B cell (primary cell): ENCODE data around the gene MTHFD1. TPM values are rescaled to one million over a fixed set of nuclear protein-coding genes. Genes with fewer than 3 reads are reported as not detected.

Experiments used
- ATAC-seq: fragments of 200-7000 bp; cut with Tn5 transposase; one replicate; pipeline ENCODE4 v1.10.0; 2021; ENCODE audit warnings: low read depth, mild to moderate bottlenecking, moderate number of reproducible peaks, moderate library complexity
- CTCF ChIA-PET: fragments of 350-600 bp; sonication (Branson Sonifier 250); formaldehyde crosslinking; loops from one replicate; lab custom pipeline; 2021; ENCODE audit warnings: antibody characterized with exemption, inconsistent platforms; lab: Charles Lee
- POLR2A ChIA-PET: fragments of 350-600 bp; sonication (Branson Sonifier 250); formaldehyde crosslinking; loops from one replicate; lab custom pipeline; 2021; ENCODE audit warnings: antibody characterized with exemption; lab: Charles Lee
- DNase-seq: peaks from one replicate; pipeline ENCODE4 v3.0.0; 2013
- H2AFZ ChIP-seq: 2 replicates; pipeline ENCODE4 v1.6.1; 2012; ENCODE audit warnings: mild to moderate bottlenecking, low read depth, low read length; ENCODE audit not compliant: insufficient read depth, poor library complexity, severe bottlenecking
- H3K27ac ChIP-seq, 2 donors: 1 replicate in 1 of 2; 2 replicates in 1 of 2; pipeline ENCODE4 v1.5.1; 2012 to 2013; ENCODE audit warnings: low read length in 2 of 2, mild to moderate bottlenecking in 2 of 2, moderate library complexity in 1 of 2
- H3K27me3 ChIP-seq, 4 experiments: fragments of 200-600 bp in 1 of 4; sonication (generic) in 1 of 4; replicated peaks in 1 of 4; 1 replicate in 2 of 4; 2 replicates in 2 of 4; pipeline versions ENCODE4 v1.6.1 to v1.7.0; 2013 to 2016; ENCODE audit warnings: low read length in 3 of 4, mild to moderate bottlenecking in 2 of 4, mixed read lengths in 1 of 4, moderate library complexity in 1 of 4; ENCODE audit not compliant: insufficient read depth in 4 of 4, control insufficient read depth in 3 of 4; ENCODE audit errors: control extremely low read depth in 1 of 4
- H3K36me3 ChIP-seq, 2 experiments: replicated peaks in 1 of 2; 1 replicate in 1 of 2; 2 replicates in 1 of 2; pipeline versions ENCODE4 v1.6.1 to v1.7.1; 2013; ENCODE audit warnings: low read length in 1 of 2; ENCODE audit not compliant: insufficient read depth in 2 of 2, control insufficient read depth in 1 of 2; ENCODE audit errors: control extremely low read depth in 1 of 2, extremely low read depth in 1 of 2
- H3K4me1 ChIP-seq, 2 donors: fragments of 200-600 bp in 1 of 2; sonication (generic) in 1 of 2; 1 replicate in 1 of 2; 2 replicates in 1 of 2; pipeline versions ENCODE4 v1.5.1 to v1.6.1; 2013 to 2017; ENCODE audit warnings: low read length in 2 of 2; ENCODE audit not compliant: control insufficient read depth in 2 of 2, insufficient read depth in 2 of 2
- H3K4me2 ChIP-seq: replicated peaks from 2 replicates; pipeline ENCODE3; 2012; ENCODE audit warnings: mild to moderate bottlenecking, low read depth, low read length; ENCODE audit not compliant: poor library complexity, severe bottlenecking
- H3K4me3 ChIP-seq, 5 experiments: fragments of 200-600 bp in 1 of 5; sonication (generic) in 1 of 5; 1 replicate in 3 of 5; 2 replicates in 2 of 5; pipeline versions ENCODE4 v1.5.1 to v1.7.0; 2011 to 2016; ENCODE audit warnings: low read length in 4 of 5, mild to moderate bottlenecking in 4 of 5, low read depth in 2 of 5, control low read depth in 1 of 5, moderate library complexity in 1 of 5; ENCODE audit not compliant: insufficient read depth in 1 of 5; ENCODE audit errors: control extremely low read depth in 1 of 5, extremely low read depth in 1 of 5
- H3K79me2 ChIP-seq: fragments of 200-600 bp; sonication (generic); one replicate; pipeline ENCODE4 v1.6.0; 2016; ENCODE audit warnings: low read length; ENCODE audit not compliant: control insufficient read depth, insufficient read depth
- H3K9ac ChIP-seq: fragments of 200-600 bp; sonication (generic); 2 replicates; pipeline ENCODE4 v1.6.1; 2017; ENCODE audit warnings: mild to moderate bottlenecking, low read length, moderate library complexity
- H3K9me3 ChIP-seq, 3 donors: one replicate each; pipeline versions ENCODE4 v1.6.1 to v1.7.1; 2013; ENCODE audit warnings: low read length in 2 of 3; ENCODE audit not compliant: control insufficient read depth in 2 of 3, insufficient read depth in 1 of 3; ENCODE audit errors: control extremely low read depth in 1 of 3
- H4K20me1 ChIP-seq: 2 replicates; pipeline ENCODE4 v1.6.0; 2012; ENCODE audit warnings: mild to moderate bottlenecking, low read length; ENCODE audit not compliant: insufficient read depth, control insufficient read depth, poor library complexity, severe bottlenecking
- H3K27ac Mint-ChIP-seq: one replicate; pipeline ENCODE4 v1.8.0; 2021; ENCODE audit warnings: mixed read lengths
- H3K27me3 Mint-ChIP-seq: one replicate; pipeline ENCODE4 v1.8.0; 2021; ENCODE audit warnings: mixed read lengths
- H3K4me1 Mint-ChIP-seq: one replicate; pipeline ENCODE4 v1.8.0; 2021; ENCODE audit warnings: mixed read lengths
- H3K4me3 Mint-ChIP-seq: one replicate; pipeline ENCODE4 v1.8.0; 2021; ENCODE audit warnings: mixed read lengths
- H3K9me3 Mint-ChIP-seq: one replicate; pipeline ENCODE4 v1.8.0; 2022; ENCODE audit warnings: mixed read lengths; ENCODE audit not compliant: insufficient read depth
- CTCF ChIP-seq: fragments of 200-600 bp; IDR thresholded peaks from one replicate; pipeline ENCODE4 v1.8.0; 2022; ENCODE audit warnings: antibody characterized with exemption, mild to moderate bottlenecking
- EZH2 ChIP-seq: IDR thresholded peaks from 2 replicates; pipeline ENCODE4 v1.6.1; 2012; ENCODE audit warnings: borderline replicate concordance, low read depth, mild to moderate bottlenecking, moderate library complexity, low read length; ENCODE audit not compliant: insufficient read depth, poor library complexity, severe bottlenecking
- WGBS: methylation state at CpG from one replicate; pipeline ENCODE4 v1.1.5; 2013; ENCODE audit warnings: missing lambda C conversion rate; ENCODE audit not compliant: insufficient coverage; 5-methylcytosine and 5-hydroxymethylcytosine counted together
- intact Hi-C: fragments of 100-400 bp; cut with micrococcal nuclease; formaldehyde crosslinking; loops from one replicate; pipeline ENCODE4 v1.10.0; 2022
- polyA plus RNA-seq: library from polyadenylated mRNA; depleted of rRNA; stranded (reverse); fragments of >200 nt; gene quantifications from 2 replicates; pipeline ENCODE4 v1.2.3, GENCODE V29; 2012
- total RNA-seq, 2 donors: library from RNA; stranded (reverse); fragments of 120-200 nt in 1 of 2; gene quantifications; 1 replicate in 1 of 2; 2 replicates in 1 of 2; pipeline versions ENCODE4 v1.2.3 to v1.2.4, GENCODE V29; 2013 to 2022

The MTHFD1 gene
- total and polyA plus RNA-seq, 2 donors (not counting 1 experiment from before 2014, with no cell fraction given) = 32.3 to 51.3 TPM

- Mint-ChIP-seq H3K4me3 (no peak overlapping the region), H3K27ac (no peak overlapping the region), H3K4me1 (no peaks in the 10 kb centered on the region), H3K27me3 (no peaks in the 10 kb centered on the region), H3K9me3 (no peaks in the 10 kb centered on the region)
- no peaks in the 10 kb centered on the region for H4K20me1 ChIP-seq
- no peak overlapping the region for H3K9ac ChIP-seq
- H3K27ac ChIP-seq = no peak overlapping the region
- no peak for TF ChIP-seq EZH2
- TF ChIP-seq CTCF = no peak
- H3K27me3 ChIP-seq = no peaks in the 10 kb centered on the region
- ATAC-seq (no peak), DNase-seq (no peak)
- ChIA-PET POLR2A (no interaction called here), CTCF (interaction anchor here (17.5 kb wide), 1 partner anchor 54 kb away, joined by 255 read pairs; no protein-coding TSS in a partner anchor)
- WGBS = no CpG with 5 or more reads among the region's 1 CpG
- no peak overlapping the region for H3K4me2 ChIP-seq
- H3K4me1 ChIP-seq = no peaks in the 10 kb centered on the region
- H3K36me3 ChIP-seq = peaks cover 13 to 62% of the 10 kb centered on the region in 2 experiments
- H2AFZ ChIP-seq = no peak overlapping the region
- no peaks in the 10 kb centered on the region for H3K9me3 ChIP-seq
- H3K79me2 ChIP-seq = no peaks in the 10 kb centered on the region
- no peak overlapping the region for H3K4me3 ChIP-seq
- intact Hi-C loops = no loop called here
Observed at GRCh38 chr14:64422005-64422404, 33.9 kb downstream of the MTHFD1 start.

GRCh38 chr14:64422756-64423155 is 34.6 kb downstream of the MTHFD1 start:
- no peak overlapping the region for H3K27ac ChIP-seq
- intact Hi-C loops = no loop called here
- no peak for DNase-seq
- no peak for TF ChIP-seq EZH2
- TF ChIP-seq CTCF = no peak
- H3K79me2 ChIP-seq = no peaks in the 10 kb centered on the region
- no peaks in the 10 kb centered on the region for H4K20me1 ChIP-seq
- H3K4me1 Mint-ChIP-seq = no peaks in the 10 kb centered on the region
- no peaks in the 10 kb centered on the region for H3K27me3 ChIP-seq
- ChIA-PET CTCF (interaction anchor here (1.2 to 17.5 kb wide), 3 partner anchors 10 to 54 kb away, joined by 3 to 255 read pairs (median 4); no protein-coding TSS in a partner anchor), POLR2A (no interaction called here)
- no peak overlapping the region for H3K4me3 ChIP-seq
- 90% methylated on average over 4 of the region's 7 CpGs for WGBS
- H3K9ac ChIP-seq = no peak overlapping the region
- H3K27ac Mint-ChIP-seq = no peak overlapping the region
- H3K4me2 ChIP-seq = no peak overlapping the region
- no peaks in the 10 kb centered on the region for H3K27me3 Mint-ChIP-seq
- H3K9me3 ChIP-seq = no peaks in the 10 kb centered on the region
- no peaks in the 10 kb centered on the region for H3K9me3 Mint-ChIP-seq
- H3K36me3 ChIP-seq = peaks cover 13 to 64% of the 10 kb centered on the region in 2 experiments
- H3K4me1 ChIP-seq = no peaks in the 10 kb centered on the region
- H2AFZ ChIP-seq = no peak overlapping the region
- H3K4me3 Mint-ChIP-seq = no peak overlapping the region
- no peak for ATAC-seq
